Smooth muscle cell (in vitro differentiated cells): ENCODE results near the gene UBE2C. TPM values are rescaled to one million over a fixed set of nuclear protein-coding genes. Genes with fewer than 3 reads are reported as not detected.

Experiments
- DNase-seq: peaks from one replicate; lab custom pipeline; 2025; ENCODE audit not compliant: unreplicated experiment; lab: John Stamatoyannopoulos, UW
- H2AFZ ChIP-seq: fragments of 200-600 bp; sonication (generic); 2 replicates; pipeline ENCODE4 v1.6.0; 2016; ENCODE audit warnings: antibody characterized with exemption, low read depth, mild to moderate bottlenecking
- H3F3A ChIP-seq: fragments of 200-600 bp; sonication (generic); 2 replicates; pipeline ENCODE4 v1.6.0; 2017; ENCODE audit warnings: antibody characterized with exemption, low read depth
- H3K27ac ChIP-seq: fragments of 200-600 bp; sonication (generic); 2 replicates; pipeline ENCODE4 v1.5.1; 2016; ENCODE audit warnings: low read depth, mild to moderate bottlenecking
- H3K27me3 ChIP-seq: fragments of 200-600 bp; sonication (generic); 2 replicates; pipeline ENCODE4 v1.6.1; 2016; ENCODE audit warnings: low read depth, mild to moderate bottlenecking
- H3K36me3 ChIP-seq: fragments of 200-600 bp; sonication (generic); 2 replicates; pipeline ENCODE4 v1.5.1; 2016; ENCODE audit warnings: low read depth
- H3K4me1 ChIP-seq: fragments of 200-600 bp; sonication (generic); 2 replicates; pipeline ENCODE4 v1.5.1; 2016; ENCODE audit warnings: low read depth
- H3K4me2 ChIP-seq: fragments of 200-600 bp; sonication (generic); 2 replicates; pipeline ENCODE4 v1.6.0; 2016; ENCODE audit warnings: mild to moderate bottlenecking
- H3K4me3 ChIP-seq: fragments of 200-600 bp; sonication (generic); 2 replicates; pipeline ENCODE4 v1.5.1; 2016; ENCODE audit warnings: mild to moderate bottlenecking
- H3K79me2 ChIP-seq: fragments of 200-600 bp; sonication (generic); 2 replicates; pipeline ENCODE4 v1.6.0; 2016; ENCODE audit warnings: low read depth, mild to moderate bottlenecking
- H3K9ac ChIP-seq: fragments of 200-600 bp; sonication (generic); 2 replicates; pipeline ENCODE4 v1.6.0; 2016; ENCODE audit warnings: low read depth
- H3K9me3 ChIP-seq: fragments of 200-600 bp; sonication (generic); replicated peaks from 2 replicates; pipeline ENCODE4 v1.5.1; 2016; ENCODE audit warnings: low read depth
- H4K20me1 ChIP-seq: fragments of 200-600 bp; sonication (generic); 2 replicates; pipeline ENCODE4 v1.6.0; 2016; ENCODE audit warnings: low read depth
- WGBS: methylation state at CpG from one replicate; pipeline ENCODE4 v1.1.7; 2016; ENCODE audit warnings: low lambda C conversion rate; 5-methylcytosine and 5-hydroxymethylcytosine counted together
- polyA plus RNA-seq: library from polyadenylated mRNA; unstranded; fragments of >200 nt; fragmentation: Nextera tagmentation; extraction: Ambion mirVana; gene quantifications from 2 replicates; pipeline ENCODE4 v1.2.1, GENCODE V29; 2016
- total RNA-seq: library from RNA; depleted of rRNA; stranded (reverse); fragments of >200 nt; gene quantifications from 2 replicates; pipeline ENCODE4 v1.2.3, GENCODE V29; 2014
- TF ChIP-seq, protein P1 (sequence below): fragments of 200-600 bp; sonication (generic); IDR thresholded peaks from 2 replicates; pipeline ENCODE4 v1.5.1; 2017; ENCODE audit warnings: borderline replicate concordance, mild to moderate bottlenecking, antibody characterized with exemption; ENCODE audit not compliant: insufficient read depth, poor library complexity, severe bottlenecking

The UBE2C gene
- total and polyA plus RNA-seq, 2 experiments from 2014 or later, result 35.1 to 66.5 TPM

DNA sequence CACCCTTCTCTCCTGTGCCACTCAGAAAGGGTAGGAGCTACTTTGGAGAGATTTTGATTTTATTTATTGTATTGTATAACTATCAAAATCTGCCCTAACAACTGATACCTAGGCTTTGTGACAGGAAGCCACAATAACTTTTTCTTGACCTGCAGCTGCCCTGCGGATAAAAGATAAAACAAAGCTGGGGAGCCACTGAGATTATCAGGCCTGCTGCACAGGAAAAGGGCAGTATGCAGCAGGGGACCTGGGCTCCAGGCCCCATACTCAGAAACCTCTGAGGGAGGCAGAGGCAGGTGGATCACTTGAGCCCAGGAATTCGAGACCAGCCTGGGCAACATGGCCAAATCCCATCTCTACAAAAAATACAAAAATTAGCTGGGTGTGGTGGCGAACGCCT lies 20.2 kb downstream of the UBE2C start:
- Histone ChIP-seq H3K27ac (no peak overlapping the region), H4K20me1 (peaks cover 4% of the 10 kb centered on the region), H3K4me2 (peak overlapping the region; percentile 99), H3K79me2 (no peaks in the 10 kb centered on the region), H2AFZ (no peak overlapping the region), H3F3A (peaks cover 11% of the 10 kb centered on the region), H3K9ac (no peak overlapping the region), H3K27me3 (no peaks in the 10 kb centered on the region), H3K9me3 (no peaks in the 10 kb centered on the region), H3K4me1 (peaks cover 10% of the 10 kb centered on the region), H3K4me3 (no peak overlapping the region), H3K36me3 (no peaks in the 10 kb centered on the region)
- DNase-seq, result no peak
- TF ChIP-seq, protein P1, sequence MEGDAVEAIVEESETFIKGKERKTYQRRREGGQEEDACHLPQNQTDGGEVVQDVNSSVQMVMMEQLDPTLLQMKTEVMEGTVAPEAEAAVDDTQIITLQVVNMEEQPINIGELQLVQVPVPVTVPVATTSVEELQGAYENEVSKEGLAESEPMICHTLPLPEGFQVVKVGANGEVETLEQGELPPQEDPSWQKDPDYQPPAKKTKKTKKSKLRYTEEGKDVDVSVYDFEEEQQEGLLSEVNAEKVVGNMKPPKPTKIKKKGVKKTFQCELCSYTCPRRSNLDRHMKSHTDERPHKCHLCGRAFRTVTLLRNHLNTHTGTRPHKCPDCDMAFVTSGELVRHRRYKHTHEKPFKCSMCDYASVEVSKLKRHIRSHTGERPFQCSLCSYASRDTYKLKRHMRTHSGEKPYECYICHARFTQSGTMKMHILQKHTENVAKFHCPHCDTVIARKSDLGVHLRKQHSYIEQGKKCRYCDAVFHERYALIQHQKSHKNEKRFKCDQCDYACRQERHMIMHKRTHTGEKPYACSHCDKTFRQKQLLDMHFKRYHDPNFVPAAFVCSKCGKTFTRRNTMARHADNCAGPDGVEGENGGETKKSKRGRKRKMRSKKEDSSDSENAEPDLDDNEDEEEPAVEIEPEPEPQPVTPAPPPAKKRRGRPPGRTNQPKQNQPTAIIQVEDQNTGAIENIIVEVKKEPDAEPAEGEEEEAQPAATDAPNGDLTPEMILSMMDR, result no peak
- WGBS, result 96% methylated on average over 4 of the region's 4 CpGs

DNA sequence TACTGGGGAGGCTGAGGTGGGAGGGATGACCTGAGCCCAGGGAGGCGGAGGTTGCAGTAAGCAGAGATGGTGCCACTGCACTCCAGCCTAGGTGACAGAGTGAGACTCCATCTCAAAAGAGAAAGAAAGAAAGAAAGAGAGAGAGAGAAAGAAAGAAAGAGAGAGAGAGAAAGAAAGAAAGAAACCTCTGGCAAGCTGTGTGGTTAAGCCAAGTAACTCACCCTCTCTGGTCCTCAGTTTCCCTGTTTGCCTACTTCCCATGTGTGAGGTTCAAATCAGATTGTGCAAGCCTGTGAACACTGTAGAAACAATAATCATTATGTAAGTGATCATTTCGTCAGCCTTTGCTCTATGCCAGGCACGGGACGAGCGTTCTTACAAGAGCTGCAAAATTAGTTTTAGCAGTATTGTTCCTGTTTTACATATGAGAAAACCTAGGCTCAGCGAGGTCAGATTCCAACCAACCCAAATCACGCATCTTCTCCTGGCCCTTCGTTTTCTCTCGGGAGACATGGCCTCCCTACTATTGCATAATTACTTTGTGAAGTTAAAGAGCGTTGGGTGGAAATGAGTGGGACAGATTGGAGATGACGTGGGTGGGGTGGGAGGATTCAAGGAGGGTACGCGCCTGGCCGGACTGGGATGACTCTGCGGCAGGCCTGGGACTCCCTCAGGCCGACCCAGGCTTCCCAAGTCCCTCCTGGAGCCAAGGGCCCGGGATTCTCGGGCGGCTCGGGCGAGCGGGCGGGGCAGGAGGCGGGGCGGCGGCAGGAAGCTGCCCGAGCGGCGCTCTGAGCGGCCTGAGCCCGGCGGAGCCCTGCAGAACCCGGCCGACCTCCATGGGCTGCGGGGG lies 20.8 kb downstream of the UBE2C start, which contains the start of gene SNX21:
Gene SNX21 (plus strand): TSS at position 770 of the 853 bp plus-strand sequence. CDS start 121 bp downstream, outside the sequence.
- no peaks in the 10 kb centered on the region for H3K27me3 ChIP-seq
- 10% methylated on average over 27 of the region's 35 CpGs for WGBS
- peak within 1 kb of the TSS; percentile 42 for H3K9ac ChIP-seq
- peaks cover 4% of the 10 kb centered on the region for H4K20me1 ChIP-seq
- H2AFZ ChIP-seq, result peak within 1 kb of the TSS; percentile 93
- peak; percentile 80 for DNase-seq
- H3K9me3 ChIP-seq, result no peaks in the 10 kb centered on the region
- H3K4me2 ChIP-seq, result peak within 1 kb of the TSS; percentile 99
- no peaks in the 10 kb centered on the region for H3K36me3 ChIP-seq
- peaks cover 10% of the 10 kb centered on the region for H3K4me1 ChIP-seq
- TF ChIP-seq, protein P1, result no peak
- peaks cover 11% of the 10 kb centered on the region for H3F3A ChIP-seq
- peak within 1 kb of the TSS; percentile 88 for H3K4me3 ChIP-seq
- no peaks in the 10 kb centered on the region for H3K79me2 ChIP-seq
- peak within 1 kb of the TSS; percentile 46 for H3K27ac ChIP-seq

DNA sequence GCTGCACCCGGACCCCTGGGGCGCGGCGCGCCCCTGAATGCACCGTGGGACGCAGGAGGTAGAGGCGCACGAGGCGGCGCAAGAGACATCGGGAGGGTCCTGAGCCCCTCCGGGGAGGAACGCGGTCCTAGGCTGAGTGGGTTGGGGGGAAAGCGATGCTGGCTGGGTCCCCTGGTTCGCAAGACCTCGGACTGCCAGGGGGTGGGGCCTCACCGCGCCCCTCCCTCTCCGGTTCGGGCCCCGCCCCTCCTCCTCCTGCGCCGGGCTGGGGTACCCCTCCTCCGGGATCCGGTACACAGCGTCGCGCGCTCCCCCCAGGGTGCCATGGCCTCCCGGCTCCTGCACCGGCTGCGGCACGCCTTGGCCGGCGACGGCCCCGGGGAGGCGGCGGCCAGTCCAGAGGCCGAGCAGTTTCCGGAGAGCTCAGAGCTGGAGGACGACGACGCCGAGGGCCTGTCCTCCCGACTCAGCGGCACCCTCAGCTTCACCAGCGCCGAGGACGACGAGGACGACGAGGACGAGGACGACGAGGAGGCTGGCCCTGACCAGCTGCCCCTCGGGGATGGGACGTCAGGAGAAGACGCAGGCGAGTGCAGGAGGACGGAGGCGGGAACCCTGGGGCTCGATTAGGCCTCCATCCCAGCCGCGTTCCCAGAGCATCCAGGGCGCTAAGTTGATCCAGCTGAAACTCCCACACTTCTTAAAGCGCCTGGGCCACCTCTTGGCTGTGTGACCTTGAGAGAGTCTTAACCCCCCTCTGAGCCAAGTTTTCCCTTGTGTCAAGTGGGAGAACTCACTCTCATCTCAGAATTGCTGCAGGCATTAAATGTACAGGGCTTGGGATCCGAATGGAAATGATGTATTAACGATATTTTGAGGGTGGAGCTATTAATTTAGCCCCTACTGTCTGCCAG lies 21.7 kb downstream of the UBE2C start:
- Histone ChIP-seq H3K9me3 (no peaks in the 10 kb centered on the region), H2AFZ (peak overlapping the region; percentile 93), H3K9ac (peak overlapping the region; percentile 42), H3K4me2 (peak overlapping the region; percentile 99), H4K20me1 (peaks cover 4% of the 10 kb centered on the region), H3F3A (peaks cover 11% of the 10 kb centered on the region), H3K36me3 (no peaks in the 10 kb centered on the region), H3K27me3 (no peaks in the 10 kb centered on the region), H3K79me2 (no peaks in the 10 kb centered on the region), H3K27ac (peak overlapping the region; percentile 46), H3K4me3 (peak overlapping the region; percentile 88), H3K4me1 (peaks cover 5% of the 10 kb centered on the region)
- 6% methylated on average over 53 of the region's 71 CpGs for WGBS
- peak; percentile 80 for DNase-seq
- TF ChIP-seq, protein P1, result no peak
